Uterus (tissue), 2 donors: ENCODE data around the gene GK2.

Experiments
- POLR2A ChIP-seq, 2 donors: fragments of 450-650 bp; IDR thresholded peaks; one replicate each; pipeline ENCODE4 v1.6.1; 2016; ENCODE audit warnings: antibody characterized with exemption in 2 of 2, mild to moderate bottlenecking in 1 of 2, moderate library complexity in 1 of 2
- TF ChIP-seq, protein P1 (sequence below), 4 experiments: fragments of 200-600 bp in 2 of 4; fragments of 450-650 bp in 2 of 4; sonication (generic) in 2 of 4; IDR thresholded peaks; one replicate each; pipeline ENCODE4 v1.5.1; 2016 to 2019; ENCODE audit warnings: antibody characterized with exemption in 4 of 4, mild to moderate bottlenecking in 2 of 4, moderate library complexity in 1 of 4

DNA sequence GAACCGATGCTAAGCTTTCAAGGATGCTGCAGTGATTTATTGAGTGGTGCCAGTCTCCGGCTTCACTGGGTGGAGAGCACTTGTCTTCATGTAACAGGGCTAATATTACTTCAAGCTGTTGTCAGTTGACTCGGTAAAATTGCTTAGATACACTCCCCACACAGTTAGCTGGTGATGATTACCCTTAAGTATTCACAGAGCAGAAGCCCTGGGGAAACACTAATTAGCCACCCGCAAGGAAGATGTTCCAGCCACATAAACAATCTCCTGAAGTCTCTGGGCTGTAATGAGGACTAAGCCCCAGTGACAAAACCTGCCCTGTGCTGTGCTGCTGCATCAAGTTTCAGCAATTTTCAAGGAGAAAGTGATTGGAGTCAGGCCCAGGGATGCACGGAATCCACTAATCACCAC is 37.3 kb upstream of the GK2 start:
- TF ChIP-seq, protein P1, sequence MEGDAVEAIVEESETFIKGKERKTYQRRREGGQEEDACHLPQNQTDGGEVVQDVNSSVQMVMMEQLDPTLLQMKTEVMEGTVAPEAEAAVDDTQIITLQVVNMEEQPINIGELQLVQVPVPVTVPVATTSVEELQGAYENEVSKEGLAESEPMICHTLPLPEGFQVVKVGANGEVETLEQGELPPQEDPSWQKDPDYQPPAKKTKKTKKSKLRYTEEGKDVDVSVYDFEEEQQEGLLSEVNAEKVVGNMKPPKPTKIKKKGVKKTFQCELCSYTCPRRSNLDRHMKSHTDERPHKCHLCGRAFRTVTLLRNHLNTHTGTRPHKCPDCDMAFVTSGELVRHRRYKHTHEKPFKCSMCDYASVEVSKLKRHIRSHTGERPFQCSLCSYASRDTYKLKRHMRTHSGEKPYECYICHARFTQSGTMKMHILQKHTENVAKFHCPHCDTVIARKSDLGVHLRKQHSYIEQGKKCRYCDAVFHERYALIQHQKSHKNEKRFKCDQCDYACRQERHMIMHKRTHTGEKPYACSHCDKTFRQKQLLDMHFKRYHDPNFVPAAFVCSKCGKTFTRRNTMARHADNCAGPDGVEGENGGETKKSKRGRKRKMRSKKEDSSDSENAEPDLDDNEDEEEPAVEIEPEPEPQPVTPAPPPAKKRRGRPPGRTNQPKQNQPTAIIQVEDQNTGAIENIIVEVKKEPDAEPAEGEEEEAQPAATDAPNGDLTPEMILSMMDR (IDR thresholded peaks at IDR 0.05) = no peak
- no peak for TF ChIP-seq POLR2A (IDR thresholded peaks at IDR 0.05)
